HEK293T (cell line): ENCODE data around the gene CTNNA1.
"Not testable (repeated sequence)": the region's sequence is repeated elsewhere in the genome, so short reads cannot be mapped to it uniquely, and the experiment has no call there.

ENCODE experiments used
- CTCF ChIA-PET: fragments of 350-600 bp; formaldehyde crosslinking; extraction: SDS; loops from one replicate; lab custom pipeline; 2021; ENCODE audit warnings: antibody characterized with exemption, inconsistent platforms; lab: Yijun Ruan, JAX
- POLR2A ChIA-PET: fragments of 350-600 bp; formaldehyde crosslinking; extraction: SDS; loops from one replicate; lab custom pipeline; 2020; ENCODE audit warnings: antibody characterized with exemption, inconsistent platforms; lab: Yijun Ruan, JAX
- DNase-seq: peaks from one replicate; pipeline ENCODE4 v3.0.0; 2012; ENCODE audit warnings: mixed read lengths; ENCODE audit errors: extremely low spot score
- ARNT ChIP-seq: fragments of 450-650 bp; IDR thresholded peaks from 2 replicates; pipeline ENCODE4 v1.6.1; 2017; ENCODE audit warnings: mild to moderate bottlenecking
- BHLHE40 ChIP-seq: fragments of 450-650 bp; IDR thresholded peaks from 2 replicates; pipeline ENCODE4 v1.6.1; 2016; ENCODE audit warnings: mild to moderate bottlenecking, moderate library complexity, borderline replicate concordance
- CTBP1 ChIP-seq: fragments of 450-650 bp; IDR thresholded peaks from 2 replicates; pipeline ENCODE4 v1.6.1; 2016; ENCODE audit warnings: borderline replicate concordance
- ELF4 ChIP-seq: fragments of 450-650 bp; IDR thresholded peaks from 2 replicates; pipeline ENCODE4 v1.6.1; 2017; ENCODE audit warnings: antibody characterized with exemption
- FOXA1 ChIP-seq: fragments of 450-650 bp; IDR thresholded peaks from 2 replicates; pipeline ENCODE4 v1.6.1; 2016; ENCODE audit warnings: mild to moderate bottlenecking
- FOXK2 ChIP-seq: fragments of 450-650 bp; IDR thresholded peaks from 2 replicates; pipeline ENCODE4 v1.6.1; 2016; ENCODE audit warnings: mild to moderate bottlenecking
- FOXM1 ChIP-seq: fragments of 450-650 bp; IDR thresholded peaks from 2 replicates; pipeline ENCODE4 v1.6.1; 2017; ENCODE audit warnings: mild to moderate bottlenecking, borderline replicate concordance
- HDGF ChIP-seq: fragments of 450-650 bp; IDR thresholded peaks from 2 replicates; pipeline ENCODE4 v1.6.1; 2017; ENCODE audit warnings: antibody characterized with exemption, borderline replicate concordance
- L3MBTL2 ChIP-seq: fragments of 450-650 bp; conservative IDR thresholded peaks from 2 replicates; pipeline ENCODE4 v1.6.1; 2016; ENCODE audit warnings: mild to moderate bottlenecking
- LEF1 ChIP-seq: fragments of 450-650 bp; IDR thresholded peaks from 2 replicates; pipeline ENCODE4 v1.6.1; 2017; ENCODE audit warnings: mild to moderate bottlenecking, borderline replicate concordance
- NFRKB ChIP-seq: fragments of 450-650 bp; IDR thresholded peaks from 2 replicates; pipeline ENCODE4 v1.6.1; 2016; ENCODE audit warnings: mild to moderate bottlenecking, moderate library complexity
- SP1 ChIP-seq: fragments of 450-650 bp; IDR thresholded peaks from 2 replicates; pipeline ENCODE4 v1.6.1; 2017
- SUZ12 ChIP-seq: fragments of 450-650 bp; IDR thresholded peaks from 2 replicates; pipeline ENCODE4 v1.6.1; 2016; ENCODE audit warnings: mild to moderate bottlenecking
- TARDBP ChIP-seq: fragments of 450-650 bp; IDR thresholded peaks from 2 replicates; pipeline ENCODE4 v1.6.1; 2016
- ZNF384 ChIP-seq: fragments of 450-650 bp; IDR thresholded peaks from 2 replicates; pipeline ENCODE4 v1.6.1; 2016
- TF ChIP-seq, protein P1 (sequence below): fragments of 450-650 bp; IDR thresholded peaks from 2 replicates; pipeline ENCODE4 v1.6.1; 2016

CTNNA1 gene

DNA sequence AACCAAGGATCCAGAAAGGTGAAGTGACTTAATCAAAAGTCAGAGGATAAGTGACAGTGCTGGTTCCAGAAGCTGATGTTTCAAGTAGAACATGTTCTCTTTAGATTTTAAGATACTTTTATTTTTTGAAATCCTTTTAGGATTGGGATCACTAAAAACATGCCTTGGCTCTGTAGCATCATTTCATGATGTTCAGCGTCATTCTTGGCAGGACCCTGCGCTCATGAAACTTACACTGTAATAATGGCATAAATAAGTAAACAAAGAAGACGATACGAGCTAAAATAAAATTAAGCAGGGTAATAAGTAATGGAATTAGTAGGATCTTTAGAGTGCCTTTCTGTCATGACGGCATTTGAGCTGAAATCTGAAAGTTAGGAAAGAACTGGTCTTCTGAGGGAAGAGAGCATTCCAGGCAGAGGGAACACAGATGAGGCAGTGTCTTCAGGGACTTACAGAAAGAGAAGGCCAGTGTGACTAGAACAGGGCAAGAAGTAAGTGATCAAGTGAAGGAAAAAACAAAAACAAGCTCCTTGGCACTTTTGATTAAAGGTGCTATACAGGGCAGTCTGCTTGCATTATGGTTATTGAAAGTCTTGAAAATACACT lies 19.9 kb downstream of the CTNNA1 start:
- POLR2A ChIA-PET = no interaction called here
- TF ChIP-seq LEF1 (no peak), FOXM1 (no peak)

DNA sequence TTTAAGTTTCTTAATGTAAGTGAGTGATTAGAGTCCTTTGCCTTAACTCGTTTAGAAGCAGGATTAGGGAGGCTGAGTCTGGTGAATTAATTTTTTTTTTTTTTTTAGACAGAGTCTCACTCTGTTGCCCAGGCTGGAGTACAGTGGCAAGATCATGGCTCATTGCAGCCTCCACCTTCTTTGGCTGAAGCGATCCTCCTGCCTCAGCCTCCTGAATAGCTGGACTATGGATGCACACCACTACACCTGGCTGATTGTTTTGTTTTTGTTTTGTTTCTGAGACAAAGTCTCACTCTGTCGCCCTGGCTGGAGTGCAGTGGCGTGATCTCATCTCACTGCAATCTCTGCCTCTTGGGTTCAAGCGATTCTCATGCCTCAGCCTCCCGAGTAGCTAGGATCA lies 20.4 kb downstream of the CTNNA1 start:
- DNase-seq, POLR2A ChIA-PET: not testable (repeated sequence)
- CTCF ChIA-PET = interaction anchor here (1.1 to 2.9 kb wide), 2 partner anchors 16 to 18 kb away, joined by 3 to 12 read pairs; no protein-coding TSS in a partner anchor

More for the DNA sequence above, 19.9 kb downstream of the CTNNA1 start:
- CTCF ChIA-PET = interaction anchor here (0.7 to 2.9 kb wide), 3 partner anchors 16 to 587 kb away, joined by 3 to 12 read pairs (median 3); no protein-coding TSS in a partner anchor
- DNase-seq = no peak

DNA sequence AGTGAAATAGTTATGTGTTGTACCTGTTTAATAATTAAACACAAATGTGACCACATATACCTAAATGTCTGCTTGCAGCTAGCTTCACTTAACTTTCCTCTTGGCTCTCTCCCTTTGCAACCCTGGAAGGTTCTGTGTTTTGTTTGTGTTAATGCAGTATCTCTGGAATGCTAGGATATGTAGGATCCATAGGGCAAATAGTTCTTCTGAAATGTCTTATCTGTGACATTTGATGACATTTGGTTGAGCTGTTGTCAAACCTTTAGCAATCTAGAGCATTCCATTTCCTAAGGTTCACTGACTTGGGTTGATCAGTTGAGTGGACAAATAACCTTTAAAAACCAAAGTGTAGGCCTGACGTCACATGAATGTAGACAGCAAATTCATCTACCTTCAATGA lies 21.8 kb downstream of the CTNNA1 start:
- POLR2A ChIA-PET = no interaction called here
- TF ChIP-seq L3MBTL2 (no peak), CTBP1 (no peak), BHLHE40 (no peak), FOXA1 (no peak), ARNT (no peak), TARDBP (no peak), ELF4 (no peak), LEF1 (no peak), HDGF (no peak), SP1 (no peak), NFRKB (no peak), FOXM1 (no peak)
- CTCF ChIA-PET = no interaction called here
- no peak for DNase-seq

DNA sequence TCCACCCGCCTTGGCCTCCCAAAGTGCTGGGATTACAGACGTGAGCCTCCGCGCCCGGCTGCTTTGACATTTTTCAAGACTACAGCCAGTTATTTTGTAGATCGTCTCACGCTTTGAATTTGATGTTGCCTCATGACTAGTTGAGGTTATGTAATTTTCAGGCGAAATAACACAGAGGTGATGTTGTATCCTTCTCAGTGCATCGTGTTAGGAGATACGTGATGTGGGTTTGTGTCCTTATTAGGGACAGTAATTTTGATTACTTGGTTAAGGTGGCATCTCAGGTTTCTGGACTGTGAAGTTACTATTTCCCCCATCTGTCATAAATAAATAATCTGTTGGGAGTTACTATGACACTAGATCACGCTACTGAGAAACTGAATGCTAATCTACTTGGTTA lies 25.0 kb downstream of the CTNNA1 start:
- DNase-seq = no peak
- TF ChIP-seq ARNT (no peak), FOXK2 (no peak), BHLHE40 (no peak), ELF4 (no peak), LEF1 (no peak), L3MBTL2 (no peak), NFRKB (no peak), SP1 (no peak), ZNF384 (no peak), FOXA1 (no peak), HDGF (no peak), CTBP1 (no peak), TARDBP (no peak), FOXM1 (no peak)
- TF ChIP-seq, protein P1, sequence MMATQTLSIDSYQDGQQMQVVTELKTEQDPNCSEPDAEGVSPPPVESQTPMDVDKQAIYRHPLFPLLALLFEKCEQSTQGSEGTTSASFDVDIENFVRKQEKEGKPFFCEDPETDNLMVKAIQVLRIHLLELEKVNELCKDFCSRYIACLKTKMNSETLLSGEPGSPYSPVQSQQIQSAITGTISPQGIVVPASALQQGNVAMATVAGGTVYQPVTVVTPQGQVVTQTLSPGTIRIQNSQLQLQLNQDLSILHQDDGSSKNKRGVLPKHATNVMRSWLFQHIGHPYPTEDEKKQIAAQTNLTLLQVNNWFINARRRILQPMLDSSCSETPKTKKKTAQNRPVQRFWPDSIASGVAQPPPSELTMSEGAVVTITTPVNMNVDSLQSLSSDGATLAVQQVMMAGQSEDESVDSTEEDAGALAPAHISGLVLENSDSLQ = no peak
- CTCF ChIA-PET = interaction anchor here (0.7 to 1.7 kb wide), 2 partner anchors 11 to 116 kb away, joined by 4 to 6 read pairs; no protein-coding TSS in a partner anchor

DNA sequence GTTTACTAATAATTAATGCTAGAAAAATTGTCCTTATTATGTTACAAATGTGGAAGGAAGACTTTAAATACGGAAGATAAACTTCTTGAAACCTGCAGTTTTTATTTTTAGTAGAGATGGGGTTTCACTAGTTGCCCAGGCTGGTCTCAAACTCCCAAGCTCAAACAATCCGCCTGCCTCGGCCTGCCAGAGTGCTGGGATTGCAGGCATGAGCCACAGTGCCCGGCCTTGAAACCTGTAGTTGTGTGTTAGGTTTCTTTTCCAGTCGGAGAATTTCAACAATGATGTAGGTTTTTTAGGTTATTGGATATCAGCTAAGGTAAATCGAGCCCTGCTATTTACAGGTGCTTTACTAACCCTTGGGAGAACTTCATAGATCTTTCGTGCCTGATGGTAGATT lies 30.8 kb downstream of the CTNNA1 start:
- POLR2A ChIA-PET = no interaction called here
- TF ChIP-seq L3MBTL2 (no peak), SUZ12 (no peak), NFRKB (no peak), CTBP1 (no peak)
- CTCF ChIA-PET = no interaction called here
- DNase-seq = no peak

More for the DNA sequence above, 25.0 kb downstream of the CTNNA1 start:
- POLR2A ChIA-PET = no interaction called here

DNA sequence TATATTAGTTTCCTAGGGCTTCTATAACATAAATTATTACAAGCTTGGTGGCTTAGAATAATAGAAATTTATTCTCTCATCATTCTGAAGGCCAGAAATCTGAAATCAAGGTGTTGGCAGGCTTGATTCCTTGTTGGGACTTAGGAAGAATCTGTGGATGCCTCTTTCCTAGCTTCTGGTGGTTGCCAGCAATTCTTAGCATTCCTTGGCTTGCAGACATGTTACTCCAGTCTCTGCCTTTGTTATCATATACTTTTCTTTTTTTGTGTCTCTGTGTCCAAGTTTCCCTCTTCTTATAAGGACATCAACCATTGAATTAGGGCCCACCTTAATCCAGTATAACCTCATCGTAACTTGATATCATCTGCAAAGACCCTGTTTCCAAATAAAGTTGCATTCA lies 31.4 kb downstream of the CTNNA1 start:
- CTCF ChIA-PET = no interaction called here
- TF ChIP-seq FOXA1 (no peak), BHLHE40 (no peak), SP1 (no peak), TARDBP (no peak), FOXK2 (no peak)
- TF ChIP-seq, protein P1 = no peak
- DNase-seq = no peak
- POLR2A ChIA-PET = no interaction called here

DNA sequence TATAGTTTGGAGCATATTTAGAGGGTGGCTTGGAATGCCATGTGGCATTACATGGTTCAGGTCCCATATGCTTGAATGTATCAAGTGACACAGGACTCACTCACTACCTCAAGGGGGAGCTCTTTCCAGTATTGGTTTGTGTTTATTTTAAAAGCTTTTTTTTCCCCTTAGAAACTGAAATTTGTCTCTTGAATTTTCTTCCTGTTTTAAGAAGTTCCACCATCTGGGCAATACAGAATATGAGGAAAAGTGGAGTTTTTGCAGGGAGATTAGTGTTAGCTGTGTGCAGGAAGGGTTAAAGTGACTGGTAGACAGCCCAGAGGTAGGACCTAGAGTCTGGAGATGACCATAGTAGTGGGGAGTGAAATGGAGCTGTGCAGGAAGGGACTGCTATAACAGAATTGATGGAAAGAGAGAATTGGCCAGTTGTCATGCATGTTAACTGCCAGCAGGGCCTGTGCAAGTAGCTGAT lies 36.6 kb downstream of the CTNNA1 start:
- POLR2A ChIA-PET = no interaction called here
- peak; percentile 61 for DNase-seq
- CTCF ChIA-PET = interaction anchor here (0.5 to 3.6 kb wide), 30 partner anchors 8 to 1207 kb away, joined by 3 to 31 read pairs (median 4); no protein-coding TSS in a partner anchor
- 0 out of 2 replicates have a peak, but pooled peaks have one; percentile 22 for TF ChIP-seq L3MBTL2
- no peak for TF ChIP-seq FOXK2
- TF ChIP-seq FOXA1 = no peak
- TF ChIP-seq ZNF384 = peak; percentile 49
- TF ChIP-seq TARDBP = no peak
- no peak for TF ChIP-seq LEF1
- TF ChIP-seq SP1 = no peak
- no peak for TF ChIP-seq FOXM1
- TF ChIP-seq HDGF = no peak
- no peak for TF ChIP-seq ELF4
- no peak for TF ChIP-seq NFRKB
- no peak for TF ChIP-seq SUZ12
- no peak for TF ChIP-seq CTBP1
- TF ChIP-seq ARNT = no peak
- TF ChIP-seq, protein P1 = no peak
- TF ChIP-seq BHLHE40 = no peak
